KMS-11 (cell line): Measurements from ENCODE around the gene TMEM151B.

Experiments used
- H2AFZ ChIP-seq: fragments of 200-600 bp; sonication (generic); 2 replicates; pipeline ENCODE4 v1.6.1; 2016; ENCODE audit warnings: antibody characterized with exemption, mixed run types, low read depth
- H3K27ac ChIP-seq: fragments of 200-600 bp; sonication (generic); 2 replicates; pipeline ENCODE4 v1.6.1; 2016; ENCODE audit warnings: mild to moderate bottlenecking, mixed run types
- H3K27me3 ChIP-seq: fragments of 200-600 bp; sonication (generic); 2 replicates; pipeline ENCODE4 v1.6.1; 2017; ENCODE audit warnings: mild to moderate bottlenecking, low read depth, mixed run types, moderate library complexity; ENCODE audit not compliant: insufficient read depth
- H3K36me3 ChIP-seq: fragments of 200-600 bp; sonication (generic); 2 replicates; pipeline ENCODE4 v1.6.1; 2017; ENCODE audit warnings: mild to moderate bottlenecking, mixed run types; ENCODE audit not compliant: insufficient read depth
- H3K4me1 ChIP-seq: fragments of 200-600 bp; sonication (generic); 2 replicates; pipeline ENCODE4 v1.6.1; 2016; ENCODE audit warnings: mild to moderate bottlenecking, low read depth, mixed run types; ENCODE audit not compliant: poor library complexity, severe bottlenecking
- H3K4me2 ChIP-seq: fragments of 200-600 bp; sonication (generic); 2 replicates; pipeline ENCODE4 v1.7.0; 2016; ENCODE audit warnings: mild to moderate bottlenecking, mixed run types
- H3K4me3 ChIP-seq: fragments of 200-600 bp; sonication (generic); IDR thresholded peaks from 2 replicates; pipeline ENCODE4 v1.6.1; 2017; ENCODE audit warnings: low read depth, low read length, mixed read lengths; ENCODE audit not compliant: insufficient read depth
- H3K79me2 ChIP-seq: fragments of 200-600 bp; sonication (generic); 2 replicates; pipeline ENCODE4 v1.6.1; 2016; ENCODE audit warnings: low read depth, mixed run types; ENCODE audit not compliant: insufficient read depth
- H3K9ac ChIP-seq: fragments of 200-600 bp; sonication (generic); 2 replicates; pipeline ENCODE4 v1.6.1; 2016; ENCODE audit warnings: mild to moderate bottlenecking, mixed run types
- H4K20me1 ChIP-seq: fragments of 200-600 bp; sonication (generic); 2 replicates; pipeline ENCODE4 v1.6.1; 2016; ENCODE audit warnings: mild to moderate bottlenecking, mixed run types; ENCODE audit not compliant: insufficient read depth
- CTCF ChIP-seq: fragments of 200-600 bp; sonication (generic); conservative IDR thresholded peaks from 2 replicates; pipeline ENCODE4 v1.6.1; 2017; ENCODE audit warnings: low read depth, mild to moderate bottlenecking, antibody characterized with exemption, low read length, moderate library complexity, mixed read lengths

TMEM151B gene

GRCh38 chr6:44257025-44257752 is 13.1 kb upstream of the TMEM151B start, which contains the start of gene SLC35B2:
Gene SLC35B2 (minus strand): TSS chr6:44257528. CDS start chr6:44257410, 118 bp downstream.
- H2AFZ ChIP-seq: peak within 1 kb of the TSS; percentile 69; the same call in 1 of the 2 replicates
- peak within 1 kb of the TSS; percentile 43 for H3K4me3 ChIP-seq
- peaks cover 67% of the 10 kb centered on the region for H3K4me1 ChIP-seq
- H3K9ac ChIP-seq: peak within 1 kb of the TSS; percentile 82
- H3K36me3 ChIP-seq: peaks cover 15% of the 10 kb centered on the region
- peaks cover 17% of the 10 kb centered on the region for H4K20me1 ChIP-seq
- peak within 1 kb of the TSS; percentile 66 for H3K27ac ChIP-seq
- peak within 1 kb of the TSS; percentile 96 for H3K4me2 ChIP-seq
- peaks cover 39% of the 10 kb centered on the region for H3K79me2 ChIP-seq
- peak; percentile 39 for TF ChIP-seq CTCF
- no peaks in the 10 kb centered on the region for H3K27me3 ChIP-seq

DNA sequence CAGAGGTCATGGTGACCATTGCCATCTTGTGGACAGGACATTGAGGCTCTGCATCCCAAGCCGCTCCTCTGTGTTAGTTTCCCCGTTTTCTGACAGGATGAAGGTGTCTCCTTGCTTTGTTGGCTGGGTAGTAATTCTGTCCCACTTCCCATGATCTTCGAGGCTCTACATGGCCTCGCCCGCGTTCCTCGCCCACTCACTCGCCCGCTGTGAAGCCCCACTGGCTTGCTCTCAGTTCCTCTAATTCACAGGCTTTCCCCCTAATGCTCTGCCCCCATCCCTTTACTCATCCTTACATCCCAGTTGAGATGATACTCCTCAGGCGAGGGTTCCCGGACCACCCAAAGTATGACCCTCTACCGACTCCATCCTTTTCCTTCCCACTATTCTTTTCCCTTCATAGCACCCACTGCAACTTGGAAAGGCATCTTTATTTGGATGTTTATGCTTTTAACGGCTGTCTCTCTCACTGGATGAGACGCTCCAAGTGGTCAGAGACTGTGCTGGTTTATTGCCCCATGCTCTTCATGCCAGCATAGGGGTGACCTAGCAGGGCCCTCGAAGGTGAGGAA is 12.4 kb upstream of the TMEM151B start:
- H3K4me2 ChIP-seq: peak overlapping the region; percentile 21; the same call in 1 of the 2 replicates
- H3K27me3 ChIP-seq: no peaks in the 10 kb centered on the region
- H2AFZ ChIP-seq: 0 out of 2 replicates have a peak overlapping the region, but pooled peaks have one; percentile 69
- no peak overlapping the region for H3K4me3 ChIP-seq
- H3K79me2 ChIP-seq: peaks cover 40% of the 10 kb centered on the region
- H3K4me1 ChIP-seq: peaks cover 67% of the 10 kb centered on the region
- peak overlapping the region; percentile 82; the same call in 1 of the 2 replicates for H3K9ac ChIP-seq
- H4K20me1 ChIP-seq: peaks cover 12% of the 10 kb centered on the region; the same call in 1 of the 2 replicates
- H3K36me3 ChIP-seq: peaks cover 11% of the 10 kb centered on the region
- TF ChIP-seq CTCF: no peak; the same call in 1 of the 2 replicates
- H3K27ac ChIP-seq: peak overlapping the region; percentile 66; the same call in 1 of the 2 replicates

- Histone ChIP-seq H3K9ac (no peak overlapping the region), H4K20me1 (0 out of 2 replicates have a peak, but pooled peaks cover 7% of the 10 kb centered on the region), H3K79me2 (peaks cover 40% of the 10 kb centered on the region), H2AFZ (no peak overlapping the region), H3K27me3 (no peaks in the 10 kb centered on the region), H3K4me3 (no peak overlapping the region), H3K36me3 (peaks cover 10% of the 10 kb centered on the region), H3K27ac (peak overlapping the region; percentile 12; the same call in 1 of the 2 replicates), H3K4me2 (no peak overlapping the region), H3K4me1 (peaks cover 62% of the 10 kb centered on the region)
- no peak for TF ChIP-seq CTCF
These were observed 11.9 kb upstream of the TMEM151B start for GRCh38 chr6:44258325-44258863.

DNA sequence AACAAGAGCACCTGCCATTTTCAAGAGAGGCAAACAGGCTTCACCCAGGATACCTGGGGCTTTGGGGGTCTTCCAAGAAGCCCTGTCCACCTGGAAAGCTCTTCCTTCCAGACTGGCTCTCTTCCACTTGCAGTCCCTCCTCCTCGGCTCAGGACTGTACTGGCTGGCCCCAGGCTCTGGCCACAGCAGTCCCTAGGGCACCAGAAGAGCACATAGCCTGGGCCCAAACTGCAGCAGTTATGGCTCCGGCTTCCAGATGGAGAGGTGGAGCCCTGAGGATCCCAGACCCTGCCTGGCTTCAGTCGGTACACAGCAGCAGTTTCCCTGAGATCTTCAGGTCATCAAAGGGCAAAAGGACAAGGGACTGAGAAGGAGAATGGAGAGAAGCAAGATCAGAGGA is 11.3 kb upstream of the TMEM151B start:
- Histone ChIP-seq H4K20me1 (0 out of 2 replicates have a peak, but pooled peaks cover 5% of the 10 kb centered on the region), H2AFZ (no peak overlapping the region), H3K36me3 (peaks cover 6% of the 10 kb centered on the region), H3K4me1 (peaks cover 57% of the 10 kb centered on the region), H3K4me2 (no peak overlapping the region), H3K9ac (no peak overlapping the region), H3K79me2 (peaks cover 43% of the 10 kb centered on the region), H3K27ac (peak overlapping the region; percentile 12; the same call in 1 of the 2 replicates), H3K27me3 (no peaks in the 10 kb centered on the region), H3K4me3 (no peak overlapping the region)
- no peak for TF ChIP-seq CTCF
